Stomach (tissue), 9 donors: Measurements from ENCODE around the gene BMX. TPM values are rescaled to one million over a fixed set of nuclear protein-coding genes. Genes with fewer than 3 reads are reported as not detected.

Experiments used
- DNase-seq, 2 donors: peaks; one replicate each; pipeline versions ENCODE4 v3.0.0 to v3.0.0-alpha.2; 2013 to 2019
- H3K27ac ChIP-seq, 5 donors: fragments of 200-600 bp in 4 of 5; sonication (generic) in 4 of 5; one replicate each; pipeline ENCODE4 v1.5.1; 2013 to 2019; ENCODE audit warnings: mild to moderate bottlenecking in 1 of 5, moderate library complexity in 1 of 5
- H3K27me3 ChIP-seq, 3 donors: fragments of 200-600 bp; sonication (generic); one replicate each; pipeline ENCODE4 v1.5.1; 2017 to 2019; ENCODE audit warnings: mixed run types in 1 of 3
- H3K36me3 ChIP-seq, 4 donors: fragments of 200-600 bp; sonication (generic); 1 replicate in 3 of 4; 2 replicates in 1 of 4; pipeline ENCODE4 v1.5.1; 2016 to 2019
- H3K4me1 ChIP-seq, 4 donors: fragments of 200-600 bp; sonication (generic); one replicate each; pipeline ENCODE4 v1.5.1; 2016 to 2019
- H3K4me3 ChIP-seq, 4 donors: fragments of 200-600 bp; sonication (generic) in 3 of 4; one replicate each; pipeline ENCODE4 v1.5.1; 2016 to 2019; ENCODE audit warnings: mild to moderate bottlenecking in 1 of 4
- H3K9me3 ChIP-seq, 4 donors: fragments of 200-600 bp; sonication (generic); one replicate each; pipeline ENCODE4 v1.5.1; 2016 to 2019
- CTCF ChIP-seq, 7 experiments: fragments of 450-650 bp in 4 of 7; fragments of 200-600 bp in 3 of 7; sonication (generic) in 3 of 7; IDR thresholded peaks; one replicate each; pipeline ENCODE4 v1.5.1; 2016 to 2019; ENCODE audit warnings: antibody characterized with exemption in 7 of 7, control low read depth in 2 of 7, mild to moderate bottlenecking in 1 of 7
- EP300 ChIP-seq: sonication (generic); formaldehyde crosslinking; IDR thresholded peaks from one replicate; pipeline ENCODE4 v1.6.1; 2017; ENCODE audit warnings: antibody characterized with exemption
- POLR2A ChIP-seq, 4 donors: fragments of 450-650 bp; IDR thresholded peaks; one replicate each; pipeline ENCODE4 v1.6.1; 2016; ENCODE audit warnings: antibody characterized with exemption in 4 of 4, control low read depth in 2 of 4, mild to moderate bottlenecking in 1 of 4, moderate library complexity in 1 of 4
- POLR2AphosphoS5 ChIP-seq, 3 donors: sonication (generic); formaldehyde crosslinking; IDR thresholded peaks; one replicate each; pipeline ENCODE4 v1.6.1; 2016; ENCODE audit warnings: antibody characterized with exemption in 3 of 3
- WGBS, 5 donors: extraction: QIAGEN DNeasy Blood & Tissue Kit in 3 of 5; methylation state at CpG; one replicate each; pipeline versions ENCODE4 v1.1.5 to v1.1.7; 2013 to 2018; 5-methylcytosine and 5-hydroxymethylcytosine counted together
- intact Hi-C: fragments of 100-400 bp; cut with DNase I; formaldehyde crosslinking; loops from one replicate; pipeline ENCODE4 v1.15.1; 2023; ENCODE audit warnings: low total_unique reads
- polyA plus RNA-seq, 3 donors: library from polyadenylated mRNA; stranded (reverse); fragments of 200-250 nt; gene quantifications; one replicate each; pipeline ENCODE4 v1.2.3, GENCODE V29; 2013
- total RNA-seq, 5 donors: library from RNA; depleted of rRNA; stranded (reverse); fragments of >200 nt; gene quantifications; one replicate each; pipeline versions ENCODE4 v1.1.0 to v1.2.3, GENCODE V29; 2014 to 2016
- donor health status: healthy with polysubstance abuse.
- donor health status: Bipolar disorder and iron deficiency.
- donor health status: healthy.

Gene BMX
- total and polyA plus RNA-seq, 8 donors, result 0.43 to 3.3 (median 0.56) TPM; not detected in 3

- WGBS, 5 donors, result 51 to 74% (median 69%) methylated on average over 5 of the region's 5 CpGs
- no peak for TF ChIP-seq CTCF (IDR thresholded peaks at IDR 0.05)
- TF ChIP-seq POLR2AphosphoS5 (IDR thresholded peaks at IDR 0.05), result no peak
- no peak for TF ChIP-seq POLR2A (IDR thresholded peaks at IDR 0.05)
- TF ChIP-seq EP300, result no peak
- no peak for DNase-seq
- H3K4me1 ChIP-seq, result peaks cover 0 to 3% (median 2%) of the 10 kb centered on the region in 4 donors
- intact Hi-C loops, result no loop called here
- H3K4me3 ChIP-seq, result no peak overlapping the region
- H3K27me3 ChIP-seq, result peaks cover 0 to 11% (median 0%) of the 10 kb centered on the region in 3 donors
- H3K27ac ChIP-seq, result no peak overlapping the region
- no peaks in the 10 kb centered on the region for H3K9me3 ChIP-seq
- H3K36me3 ChIP-seq, result no peaks in the 10 kb centered on the region
Observed at GRCh38 chrX:15602761-15603160, 102.2 kb downstream of the BMX start.

- H3K27ac ChIP-seq, result peak overlapping the region in 1 of 5 donors; percentile 55
Observed at GRCh38 chrX:15605226-15605625, 104.6 kb downstream of the BMX start.

More at GRCh38 chrX:15605226-15605625, 104.6 kb downstream of the BMX start:
- intact Hi-C loops, result no loop called here
- H3K9me3 ChIP-seq, result no peaks in the 10 kb centered on the region
- peaks cover 0 to 11% (median 0%) of the 10 kb centered on the region in 3 donors for H3K27me3 ChIP-seq
- no peaks in the 10 kb centered on the region for H3K36me3 ChIP-seq
- H3K4me1 ChIP-seq, result peaks cover 0 to 6% (median 2%) of the 10 kb centered on the region in 4 donors
- no peak for DNase-seq
- WGBS, 5 donors, result 60 to 90% (median 75%) methylated on average over 1 of the region's 1 CpG
- H3K4me3 ChIP-seq, result no peak overlapping the region
- TF ChIP-seq CTCF (IDR thresholded peaks at IDR 0.05) (no peak), POLR2A (IDR thresholded peaks at IDR 0.05) (no peak), EP300 (no peak), POLR2AphosphoS5 (IDR thresholded peaks at IDR 0.05) (no peak)

Other genes with a start within 250 kb of the BMX start
- gene ASB9, start 230.7 kb upstream of the BMX start, total RNA-seq, result 100 to 1,000 TPM in 1 of 5 donors, 10 to 100 TPM in 1, 1 to 10 TPM in 3; 4.1 to 201 (median 9.0) TPM
- 1 to 10 TPM; 1.6 to 3.7 (median 3.4) TPM for gene ASB9, start 230.7 kb upstream of the BMX start, polyA plus RNA-seq
- gene ASB11, start 185.2 kb upstream of the BMX start, total RNA-seq, result 1 to 10 TPM in 3 of 5 donors, not detected in 2; 2.9 to 9.8 (median 2.9) TPM
- 1 to 10 TPM in 2 of 3 donors, under 1 TPM in 1; 0.15 to 1.9 (median 1.7) TPM for gene ASB11, start 185.2 kb upstream of the BMX start, polyA plus RNA-seq
- gene PIGA, start 165.3 kb upstream of the BMX start, total RNA-seq, result 10 to 100 TPM in 3 of 5 donors, 1 to 10 TPM in 1, under 1 TPM in 1; 0.58 to 59.7 (median 17.8) TPM
- gene PIGA, start 165.3 kb upstream of the BMX start, polyA plus RNA-seq, result 1 to 10 TPM; 6.1 to 8.6 (median 6.4) TPM
- 1 to 10 TPM in 1 of 5 donors, not detected in 4; 4.2 TPM for gene VEGFD, start 116.4 kb upstream of the BMX start, total RNA-seq
- gene VEGFD, start 116.4 kb upstream of the BMX start, polyA plus RNA-seq, result 1 to 10 TPM in 2 of 3 donors, under 1 TPM in 1; 0.25 to 3.4 (median 1.1) TPM
- gene PIR, start 7.5 kb upstream of the BMX start, total RNA-seq, result 10 to 100 TPM in 3 of 5 donors, 1 to 10 TPM in 2; 5.2 to 30.9 (median 11.2) TPM
- 10 to 100 TPM; 12.4 to 47.5 (median 16.6) TPM for gene PIR, start 7.5 kb upstream of the BMX start, polyA plus RNA-seq
- gene ACE2, start 100.2 kb downstream of the BMX start, total RNA-seq, result 1 to 10 TPM in 3 of 5 donors, not detected in 2; 1.0 to 8.1 (median 1.2) TPM
- gene ACE2, start 100.2 kb downstream of the BMX start, polyA plus RNA-seq, result 1 to 10 TPM in 1 of 3 donors, under 1 TPM in 2; 0.25 to 1.1 (median 0.70) TPM
- 1 to 10 TPM in 2 of 5 donors, not detected in 3; 2.4 to 8.5 TPM for gene CLTRN, start 164.0 kb downstream of the BMX start, total RNA-seq
- 1 to 10 TPM; 2.4 to 5.4 (median 3.5) TPM for gene CLTRN, start 164.0 kb downstream of the BMX start, polyA plus RNA-seq
- 100 to 1,000 TPM in 1 of 5 donors, 10 to 100 TPM in 3, not detected in 1; 17.6 to 102 (median 26.5) TPM for gene CA5B, start 237.5 kb downstream of the BMX start, total RNA-seq
- gene CA5B, start 237.5 kb downstream of the BMX start, polyA plus RNA-seq, result 1 to 10 TPM; 1.2 to 1.7 (median 1.3) TPM